OCI-LY7 (cell line): Measurements from ENCODE around the gene RHEX.

Experiments
- CTCF ChIP-seq: fragments of 200-600 bp; sonication (generic); conservative IDR thresholded peaks from 2 replicates; pipeline ENCODE4 v1.5.1; 2014; ENCODE audit warnings: mild to moderate bottlenecking, antibody characterized with exemption, low read length, moderate library complexity, mixed read lengths
- EZH2phosphoT487 ChIP-seq: fragments of 200-600 bp; sonication (generic); IDR thresholded peaks from 2 replicates; pipeline ENCODE4 v1.6.1; 2018; ENCODE audit warnings: low read depth, borderline replicate concordance, mild to moderate bottlenecking, mixed run types, antibody characterized with exemption, low read length, moderate library complexity, mixed read lengths

- no peak for TF ChIP-seq CTCF
- TF ChIP-seq EZH2phosphoT487: no peak
Observed at GRCh38 chr1:206120406-206120805, 67.4 kb downstream of the RHEX start.
